HG03457 (cell line): ENCODE data around the gene AP2M1.
A peak's percentile ranks its signal among the peaks of the same experiment; 100 is the strongest.

ENCODE experiments used
- ATAC-seq: cut with Tn5 transposase; IDR thresholded peaks from one replicate; pipeline ENCODE4 v1.9.1; 2021; ENCODE audit warnings: moderate number of reproducible peaks; ENCODE audit not compliant: unreplicated experiment

The AP2M1 gene

DNA sequence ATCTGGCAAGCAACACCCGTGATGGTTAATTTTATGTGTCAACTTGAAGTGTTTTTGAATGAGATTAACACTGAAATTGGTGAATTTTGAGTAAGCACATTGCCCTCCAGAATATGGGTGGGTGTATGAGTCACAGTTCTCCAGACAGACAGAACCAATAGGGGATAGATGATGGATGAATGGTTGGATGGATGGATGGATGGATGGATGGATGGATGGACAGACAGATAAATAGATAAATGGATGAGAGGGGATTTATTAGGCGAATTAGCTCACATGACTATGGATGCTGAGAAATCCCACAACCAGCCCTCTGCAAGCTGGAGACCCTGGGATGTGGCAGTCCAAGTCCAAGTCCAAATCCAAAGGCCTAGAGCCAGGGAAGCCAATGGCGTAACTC lies 49.3 kb downstream of the AP2M1 start:
- ATAC-seq = no peak

DNA sequence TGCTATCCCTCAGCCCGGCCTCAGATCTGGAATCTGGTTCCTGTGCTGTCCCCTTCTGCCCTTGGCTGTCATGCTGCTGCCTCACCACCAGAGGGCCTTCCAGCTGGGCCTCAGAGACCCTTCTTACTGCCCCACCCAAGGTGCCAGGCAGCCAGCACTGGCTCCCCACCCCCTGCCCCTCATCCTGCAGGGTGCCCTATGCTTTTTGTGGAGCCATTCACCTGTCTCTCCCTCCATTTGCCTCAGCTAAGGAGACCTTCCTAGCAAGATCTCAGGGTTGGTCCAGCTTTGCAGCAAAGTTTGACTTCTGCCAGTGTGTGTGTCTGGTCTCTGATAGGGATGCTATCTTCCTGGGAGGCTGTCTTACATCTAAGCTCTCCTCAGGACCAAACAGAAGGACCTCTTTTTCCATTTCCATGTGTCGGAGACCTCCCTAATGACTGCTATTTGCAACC lies 52.9 kb downstream of the AP2M1 start:
- no peak for ATAC-seq

- ATAC-seq = no peak
Measured at GRCh38 chr3:184228376-184229137, 53.9 kb downstream of the AP2M1 start.

DNA sequence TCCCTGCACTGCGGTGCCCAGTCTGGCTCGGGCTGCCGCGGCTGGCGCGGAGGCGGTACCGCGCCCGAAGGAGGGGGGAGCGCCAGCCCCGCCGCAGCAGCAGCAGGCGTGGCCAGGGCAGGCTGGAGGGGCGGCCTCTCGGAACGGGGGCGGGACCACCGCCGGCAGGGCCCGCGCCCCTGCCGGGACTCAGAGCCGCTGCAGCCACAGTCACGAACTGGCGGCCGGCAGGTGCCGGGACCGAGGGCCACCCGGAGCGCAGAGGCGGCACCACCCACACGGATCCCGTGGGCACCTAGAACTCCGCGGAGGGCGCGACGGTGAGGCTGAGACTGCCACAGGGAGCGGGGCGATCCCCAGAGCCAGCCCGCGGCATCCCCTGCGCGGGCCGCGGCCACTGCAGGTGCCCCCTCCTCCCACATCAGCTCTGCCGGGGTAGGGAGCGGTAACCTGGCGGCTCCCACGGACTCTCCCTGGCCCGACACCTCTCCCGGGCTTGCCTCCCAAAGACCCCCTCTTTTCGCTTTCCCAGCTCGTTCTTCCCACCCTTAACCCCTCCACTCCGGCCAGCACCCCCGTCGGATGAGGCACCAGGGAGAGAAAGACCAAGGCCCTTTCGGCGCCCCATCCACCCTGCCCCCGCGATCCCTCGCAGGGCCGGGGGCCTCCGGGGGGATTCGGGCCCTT lies 54.9 kb downstream of the AP2M1 start, which contains the start of gene VWA5B2:
VWA5B2 (plus strand) TSS at position 192 of the 687 bp plus-strand sequence. CDS start 944 bp downstream, outside the sequence.
- peak; percentile 82 for ATAC-seq

DNA sequence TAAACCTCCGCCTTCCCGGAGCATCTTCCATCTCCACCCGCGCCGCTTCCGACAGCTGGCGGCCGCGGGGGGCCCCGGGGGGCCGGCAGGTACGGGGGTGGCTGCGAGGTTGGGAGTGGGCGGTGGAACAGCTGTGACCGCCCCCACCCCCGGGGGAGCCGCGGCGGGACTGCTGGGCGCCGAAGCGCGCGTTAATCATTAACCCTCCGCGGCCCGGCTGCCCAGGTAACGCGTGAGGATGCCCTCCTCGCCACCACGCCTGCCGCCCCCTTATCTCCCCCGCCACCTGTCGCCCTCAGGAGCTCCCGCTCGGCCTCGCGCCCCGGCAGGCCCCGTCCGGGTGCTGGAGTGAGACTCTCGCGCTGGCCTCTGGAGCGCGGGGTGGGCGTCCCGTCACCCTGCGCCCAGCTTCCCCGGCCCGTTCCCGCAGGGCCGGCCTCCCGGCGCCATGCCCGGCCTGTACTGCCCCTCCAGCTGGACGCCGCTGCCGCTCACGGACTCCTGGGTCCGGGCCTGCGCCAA lies 55.5 kb downstream of the AP2M1 start:
- ATAC-seq = no peak

GRCh38 chr3:184230603-184231528 lies 56.2 kb downstream of the AP2M1 start:
- ATAC-seq = no peak

GRCh38 chr3:184231671-184232070 lies 57.0 kb downstream of the AP2M1 start:
- ATAC-seq = no peak

DNA sequence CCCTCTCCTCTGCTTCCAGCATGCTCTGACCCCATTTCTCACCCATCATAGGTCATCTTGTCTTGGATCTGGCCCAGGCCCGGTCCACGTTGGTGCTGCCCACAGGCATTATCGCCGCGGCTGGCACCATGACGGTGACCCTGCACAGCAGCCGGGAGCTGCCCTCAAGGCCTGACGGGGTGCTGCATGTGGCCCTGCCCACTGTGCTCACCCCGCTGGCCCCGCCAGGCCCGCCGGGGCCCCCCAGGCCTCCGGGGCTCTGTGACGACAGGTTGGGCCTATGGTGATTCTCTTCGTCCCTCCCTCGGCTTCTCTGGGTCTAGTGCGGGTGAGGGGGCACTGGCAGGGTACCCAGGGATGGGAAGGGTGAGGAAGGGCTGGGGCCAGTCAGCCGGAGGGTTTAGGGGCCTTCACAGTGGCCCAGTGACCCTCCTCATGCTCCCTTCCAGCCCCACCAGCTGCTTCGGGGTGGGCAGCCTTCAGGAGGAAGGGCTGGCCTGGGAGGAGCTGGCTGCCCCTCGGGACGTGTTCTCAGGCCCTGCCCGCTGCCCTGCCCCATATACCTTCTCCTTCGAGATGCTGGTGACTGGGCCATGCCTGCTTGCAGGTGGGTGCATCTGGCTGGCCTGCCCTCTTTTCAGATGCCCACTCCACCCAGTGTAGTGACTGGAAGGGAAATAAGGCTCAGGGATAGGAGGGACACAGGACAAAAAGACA lies 58.6 kb downstream of the AP2M1 start:
- no peak for ATAC-seq
